ENCODE measurements around the gene SDC3. TPM values are rescaled to one million over a fixed set of nuclear protein-coding genes. Genes with fewer than 3 reads are reported as not detected.

Gene SDC3
- total RNA-seq, 1 experiment from 2014 or later, result 32.3 TPM

DNA sequence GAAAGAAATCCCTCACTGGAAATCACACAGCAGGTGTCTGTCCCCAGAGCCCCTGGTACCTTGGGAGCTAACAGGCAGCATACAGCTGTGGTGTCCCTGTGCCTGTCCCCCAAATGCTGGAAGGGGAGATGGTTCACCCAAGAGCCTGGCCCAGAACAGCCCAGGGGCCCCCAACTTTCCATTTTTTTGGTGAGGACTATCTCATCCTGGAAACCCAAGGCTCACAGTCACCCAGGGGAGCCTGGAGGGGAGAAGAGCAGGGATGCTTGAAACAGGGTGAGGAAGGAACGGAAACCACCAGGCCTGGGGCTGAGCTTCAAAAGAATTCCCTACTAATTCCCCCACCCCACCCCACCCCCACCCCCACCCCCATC, 3.6 kb downstream of the SDC3 start:
- ATAC-seq (no peak), DNase-seq (ENCODE audit: low spot score) (no peak)
- ChIA-PET CTCF (interaction anchor here (0.5 to 17.8 kb wide), 7 partner anchors 13 to 1908 kb away, joined by 3 to 606 read pairs (median 4); no protein-coding TSS in a partner anchor), POLR2A (no interaction called here)
- Mint-ChIP-seq H3K4me3 (no peak overlapping the region), H3K27ac (peak overlapping the region; percentile 7; the same call in 1 of the 2 replicates), H3K36me3 (no peaks in the 10 kb centered on the region), H3K27me3 (ENCODE audit: low read depth) (peaks cover 17% of the 10 kb centered on the region), H3K4me1 (peaks cover 51% of the 10 kb centered on the region), H3K9me3 (no peaks in the 10 kb centered on the region)
- TF ChIP-seq ZBTB21 (CRISPR knock-in tag; IDR thresholded peaks at IDR 0.05; ENCODE audit: borderline replicate concordance) (no peak), ZNF219 (CRISPR knock-in tag; IDR thresholded peaks at IDR 0.05; ENCODE audit: borderline replicate concordance) (no peak), ZNF317 (CRISPR knock-in tag; IDR thresholded peaks at IDR 0.05; ENCODE audit: borderline replicate concordance, low read depth) (no peak), EMX1 (CRISPR knock-in tag; IDR thresholded peaks at IDR 0.05) (no peak), NFATC4 (CRISPR knock-in tag; IDR thresholded peaks at IDR 0.05) (no peak), ZNF138 (CRISPR knock-in tag; conservative IDR thresholded peaks at IDR 0.05) (no peak), CREB1 (CRISPR knock-in tag; IDR thresholded peaks at IDR 0.05) (no peak)
- TF ChIP-seq, protein P1, sequence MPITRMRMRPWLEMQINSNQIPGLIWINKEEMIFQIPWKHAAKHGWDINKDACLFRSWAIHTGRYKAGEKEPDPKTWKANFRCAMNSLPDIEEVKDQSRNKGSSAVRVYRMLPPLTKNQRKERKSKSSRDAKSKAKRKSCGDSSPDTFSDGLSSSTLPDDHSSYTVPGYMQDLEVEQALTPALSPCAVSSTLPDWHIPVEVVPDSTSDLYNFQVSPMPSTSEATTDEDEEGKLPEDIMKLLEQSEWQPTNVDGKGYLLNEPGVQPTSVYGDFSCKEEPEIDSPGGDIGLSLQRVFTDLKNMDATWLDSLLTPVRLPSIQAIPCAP (CRISPR knock-in tag; IDR thresholded peaks at IDR 0.05), result no peak
- TF ChIP-seq, protein P2, sequence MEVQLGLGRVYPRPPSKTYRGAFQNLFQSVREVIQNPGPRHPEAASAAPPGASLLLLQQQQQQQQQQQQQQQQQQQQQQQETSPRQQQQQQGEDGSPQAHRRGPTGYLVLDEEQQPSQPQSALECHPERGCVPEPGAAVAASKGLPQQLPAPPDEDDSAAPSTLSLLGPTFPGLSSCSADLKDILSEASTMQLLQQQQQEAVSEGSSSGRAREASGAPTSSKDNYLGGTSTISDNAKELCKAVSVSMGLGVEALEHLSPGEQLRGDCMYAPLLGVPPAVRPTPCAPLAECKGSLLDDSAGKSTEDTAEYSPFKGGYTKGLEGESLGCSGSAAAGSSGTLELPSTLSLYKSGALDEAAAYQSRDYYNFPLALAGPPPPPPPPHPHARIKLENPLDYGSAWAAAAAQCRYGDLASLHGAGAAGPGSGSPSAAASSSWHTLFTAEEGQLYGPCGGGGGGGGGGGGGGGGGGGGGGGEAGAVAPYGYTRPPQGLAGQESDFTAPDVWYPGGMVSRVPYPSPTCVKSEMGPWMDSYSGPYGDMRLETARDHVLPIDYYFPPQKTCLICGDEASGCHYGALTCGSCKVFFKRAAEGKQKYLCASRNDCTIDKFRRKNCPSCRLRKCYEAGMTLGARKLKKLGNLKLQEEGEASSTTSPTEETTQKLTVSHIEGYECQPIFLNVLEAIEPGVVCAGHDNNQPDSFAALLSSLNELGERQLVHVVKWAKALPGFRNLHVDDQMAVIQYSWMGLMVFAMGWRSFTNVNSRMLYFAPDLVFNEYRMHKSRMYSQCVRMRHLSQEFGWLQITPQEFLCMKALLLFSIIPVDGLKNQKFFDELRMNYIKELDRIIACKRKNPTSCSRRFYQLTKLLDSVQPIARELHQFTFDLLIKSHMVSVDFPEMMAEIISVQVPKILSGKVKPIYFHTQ (CRISPR knock-in tag; IDR thresholded peaks at IDR 0.05), result no peak
- TF ChIP-seq, protein P3, sequence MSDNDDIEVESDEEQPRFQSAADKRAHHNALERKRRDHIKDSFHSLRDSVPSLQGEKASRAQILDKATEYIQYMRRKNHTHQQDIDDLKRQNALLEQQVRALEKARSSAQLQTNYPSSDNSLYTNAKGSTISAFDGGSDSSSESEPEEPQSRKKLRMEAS (CRISPR knock-in tag; IDR thresholded peaks at IDR 0.05), result no peak

DNA sequence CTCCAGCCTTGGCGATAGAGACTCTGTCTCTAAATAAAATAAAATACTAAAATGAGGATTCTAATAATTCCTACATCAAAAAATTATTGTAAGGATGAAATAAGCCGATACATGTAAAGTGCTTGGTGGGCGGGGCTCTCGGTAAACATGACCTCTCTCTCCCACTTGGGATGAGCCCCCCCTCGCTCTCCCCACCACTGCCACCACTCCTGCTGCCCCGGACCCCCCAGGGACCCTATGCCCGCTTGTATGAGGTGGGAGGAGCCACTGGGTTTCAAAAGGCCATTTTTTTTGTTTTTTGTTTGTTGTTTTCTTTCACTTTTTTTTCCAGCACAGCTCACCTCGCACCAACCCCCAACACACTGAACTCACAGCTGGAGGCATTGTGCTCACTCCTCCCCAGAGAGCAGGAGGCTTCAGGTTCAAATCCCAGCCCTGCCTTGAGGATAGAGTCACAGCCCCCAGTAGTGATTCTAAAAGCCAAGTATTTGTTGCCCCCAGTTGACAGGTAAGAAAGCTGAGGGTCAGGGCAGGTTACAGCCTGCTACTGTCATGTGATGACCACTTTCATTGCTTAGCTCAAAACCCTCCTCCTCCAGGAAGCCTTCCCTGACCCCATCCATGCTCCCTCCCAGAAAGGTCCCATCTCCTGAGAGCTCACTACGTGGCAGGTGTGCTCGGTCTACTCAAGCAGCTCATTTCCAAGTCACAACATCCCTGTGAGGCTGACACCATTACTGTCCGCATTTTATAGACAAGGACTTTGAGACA, 4.2 kb downstream of the SDC3 start:
- CTCF ChIA-PET, result interaction anchor here (0.6 to 17.8 kb wide), 9 partner anchors 7 to 1908 kb away, joined by 3 to 606 read pairs (median 4); no protein-coding TSS in a partner anchor
- Mint-ChIP-seq H3K27me3 (ENCODE audit: low read depth) (peaks cover 13% of the 10 kb centered on the region), H3K4me1 (peaks cover 45% of the 10 kb centered on the region), H3K27ac (peak overlapping the region; percentile 7; the same call in 1 of the 2 replicates), H3K9me3 (no peaks in the 10 kb centered on the region), H3K4me3 (no peak overlapping the region), H3K36me3 (no peaks in the 10 kb centered on the region)
- ATAC-seq (no peak), DNase-seq (ENCODE audit: low spot score) (no peak)
- POLR2A ChIA-PET, result interaction anchor here (0.9 to 1.2 kb wide), 2 partner anchors 16 to 88 kb away, joined by 3 read pairs; no protein-coding TSS in a partner anchor
- no peak for TF ChIP-seq PRRX2 (CRISPR knock-in tag; IDR thresholded peaks at IDR 0.05)
- no peak for TF ChIP-seq ZNF263 (CRISPR knock-in tag; IDR thresholded peaks at IDR 0.05; ENCODE audit: low read depth)
- TF ChIP-seq, protein P4, sequence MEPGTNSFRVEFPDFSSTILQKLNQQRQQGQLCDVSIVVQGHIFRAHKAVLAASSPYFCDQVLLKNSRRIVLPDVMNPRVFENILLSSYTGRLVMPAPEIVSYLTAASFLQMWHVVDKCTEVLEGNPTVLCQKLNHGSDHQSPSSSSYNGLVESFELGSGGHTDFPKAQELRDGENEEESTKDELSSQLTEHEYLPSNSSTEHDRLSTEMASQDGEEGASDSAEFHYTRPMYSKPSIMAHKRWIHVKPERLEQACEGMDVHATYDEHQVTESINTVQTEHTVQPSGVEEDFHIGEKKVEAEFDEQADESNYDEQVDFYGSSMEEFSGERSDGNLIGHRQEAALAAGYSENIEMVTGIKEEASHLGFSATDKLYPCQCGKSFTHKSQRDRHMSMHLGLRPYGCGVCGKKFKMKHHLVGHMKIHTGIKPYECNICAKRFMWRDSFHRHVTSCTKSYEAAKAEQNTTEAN (CRISPR knock-in tag; IDR thresholded peaks at IDR 0.05), result no peak
- no peak for TF ChIP-seq KAT7 (CRISPR knock-in tag; IDR thresholded peaks at IDR 0.05; ENCODE audit: borderline replicate concordance)
- TF ChIP-seq, protein P5, sequence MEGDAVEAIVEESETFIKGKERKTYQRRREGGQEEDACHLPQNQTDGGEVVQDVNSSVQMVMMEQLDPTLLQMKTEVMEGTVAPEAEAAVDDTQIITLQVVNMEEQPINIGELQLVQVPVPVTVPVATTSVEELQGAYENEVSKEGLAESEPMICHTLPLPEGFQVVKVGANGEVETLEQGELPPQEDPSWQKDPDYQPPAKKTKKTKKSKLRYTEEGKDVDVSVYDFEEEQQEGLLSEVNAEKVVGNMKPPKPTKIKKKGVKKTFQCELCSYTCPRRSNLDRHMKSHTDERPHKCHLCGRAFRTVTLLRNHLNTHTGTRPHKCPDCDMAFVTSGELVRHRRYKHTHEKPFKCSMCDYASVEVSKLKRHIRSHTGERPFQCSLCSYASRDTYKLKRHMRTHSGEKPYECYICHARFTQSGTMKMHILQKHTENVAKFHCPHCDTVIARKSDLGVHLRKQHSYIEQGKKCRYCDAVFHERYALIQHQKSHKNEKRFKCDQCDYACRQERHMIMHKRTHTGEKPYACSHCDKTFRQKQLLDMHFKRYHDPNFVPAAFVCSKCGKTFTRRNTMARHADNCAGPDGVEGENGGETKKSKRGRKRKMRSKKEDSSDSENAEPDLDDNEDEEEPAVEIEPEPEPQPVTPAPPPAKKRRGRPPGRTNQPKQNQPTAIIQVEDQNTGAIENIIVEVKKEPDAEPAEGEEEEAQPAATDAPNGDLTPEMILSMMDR (IDR thresholded peaks at IDR 0.05), result no peak
- no peak for TF ChIP-seq ZBTB21 (CRISPR knock-in tag; IDR thresholded peaks at IDR 0.05; ENCODE audit: borderline replicate concordance)
- TF ChIP-seq, protein P6, sequence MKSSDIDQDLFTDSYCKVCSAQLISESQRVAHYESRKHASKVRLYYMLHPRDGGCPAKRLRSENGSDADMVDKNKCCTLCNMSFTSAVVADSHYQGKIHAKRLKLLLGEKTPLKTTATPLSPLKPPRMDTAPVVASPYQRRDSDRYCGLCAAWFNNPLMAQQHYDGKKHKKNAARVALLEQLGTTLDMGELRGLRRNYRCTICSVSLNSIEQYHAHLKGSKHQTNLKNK (CRISPR knock-in tag; IDR thresholded peaks at IDR 0.05), result no peak
- TF ChIP-seq ZNF423 (CRISPR knock-in tag; IDR thresholded peaks at IDR 0.05), result no peak
- no peak for TF ChIP-seq OVOL2 (CRISPR knock-in tag; IDR thresholded peaks at IDR 0.05; ENCODE audit: borderline replicate concordance)
- TF ChIP-seq, protein P7, sequence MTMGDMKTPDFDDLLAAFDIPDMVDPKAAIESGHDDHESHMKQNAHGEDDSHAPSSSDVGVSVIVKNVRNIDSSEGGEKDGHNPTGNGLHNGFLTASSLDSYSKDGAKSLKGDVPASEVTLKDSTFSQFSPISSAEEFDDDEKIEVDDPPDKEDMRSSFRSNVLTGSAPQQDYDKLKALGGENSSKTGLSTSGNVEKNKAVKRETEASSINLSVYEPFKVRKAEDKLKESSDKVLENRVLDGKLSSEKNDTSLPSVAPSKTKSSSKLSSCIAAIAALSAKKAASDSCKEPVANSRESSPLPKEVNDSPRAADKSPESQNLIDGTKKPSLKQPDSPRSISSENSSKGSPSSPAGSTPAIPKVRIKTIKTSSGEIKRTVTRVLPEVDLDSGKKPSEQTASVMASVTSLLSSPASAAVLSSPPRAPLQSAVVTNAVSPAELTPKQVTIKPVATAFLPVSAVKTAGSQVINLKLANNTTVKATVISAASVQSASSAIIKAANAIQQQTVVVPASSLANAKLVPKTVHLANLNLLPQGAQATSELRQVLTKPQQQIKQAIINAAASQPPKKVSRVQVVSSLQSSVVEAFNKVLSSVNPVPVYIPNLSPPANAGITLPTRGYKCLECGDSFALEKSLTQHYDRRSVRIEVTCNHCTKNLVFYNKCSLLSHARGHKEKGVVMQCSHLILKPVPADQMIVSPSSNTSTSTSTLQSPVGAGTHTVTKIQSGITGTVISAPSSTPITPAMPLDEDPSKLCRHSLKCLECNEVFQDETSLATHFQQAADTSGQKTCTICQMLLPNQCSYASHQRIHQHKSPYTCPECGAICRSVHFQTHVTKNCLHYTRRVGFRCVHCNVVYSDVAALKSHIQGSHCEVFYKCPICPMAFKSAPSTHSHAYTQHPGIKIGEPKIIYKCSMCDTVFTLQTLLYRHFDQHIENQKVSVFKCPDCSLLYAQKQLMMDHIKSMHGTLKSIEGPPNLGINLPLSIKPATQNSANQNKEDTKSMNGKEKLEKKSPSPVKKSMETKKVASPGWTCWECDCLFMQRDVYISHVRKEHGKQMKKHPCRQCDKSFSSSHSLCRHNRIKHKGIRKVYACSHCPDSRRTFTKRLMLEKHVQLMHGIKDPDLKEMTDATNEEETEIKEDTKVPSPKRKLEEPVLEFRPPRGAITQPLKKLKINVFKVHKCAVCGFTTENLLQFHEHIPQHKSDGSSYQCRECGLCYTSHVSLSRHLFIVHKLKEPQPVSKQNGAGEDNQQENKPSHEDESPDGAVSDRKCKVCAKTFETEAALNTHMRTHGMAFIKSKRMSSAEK (CRISPR knock-in tag; IDR thresholded peaks at IDR 0.05; ENCODE audit: borderline replicate concordance), result no peak
- TF ChIP-seq TCF7 (CRISPR knock-in tag; IDR thresholded peaks at IDR 0.05; ENCODE audit: low read depth), result no peak
- TF ChIP-seq GRHL2 (CRISPR knock-in tag; IDR thresholded peaks at IDR 0.05; ENCODE audit: insufficient replicate concordance, severe bottlenecking), result no peak

Measured in WTC11 (cell line).